LNCaP clone FGC (cell line): ENCODE data around the gene STK32A.
A peak's percentile ranks its signal among the peaks of the same experiment; 100 is the strongest.
"Not testable (repeated sequence)": the region's sequence is repeated elsewhere in the genome, so short reads cannot be mapped to it uniquely, and the experiment has no call there.

Source experiments
- DNase-seq: peaks from one replicate; pipeline ENCODE4 v3.0.0-alpha.2; 2011; ENCODE audit warnings: low read depth
- H3K4me3 ChIP-seq: 2 replicates; pipeline ENCODE4 v1.5.1; 2011; ENCODE audit warnings: mild to moderate bottlenecking, low read depth, low read length, control low read depth
- TF ChIP-seq, protein P1 (sequence below): IDR thresholded peaks from 2 replicates; pipeline ENCODE4 v1.5.1; 2012; ENCODE audit warnings: mild to moderate bottlenecking; ENCODE audit not compliant: control insufficient read depth, insufficient read depth; ENCODE audit errors: extremely low read depth

The STK32A gene

DNA sequence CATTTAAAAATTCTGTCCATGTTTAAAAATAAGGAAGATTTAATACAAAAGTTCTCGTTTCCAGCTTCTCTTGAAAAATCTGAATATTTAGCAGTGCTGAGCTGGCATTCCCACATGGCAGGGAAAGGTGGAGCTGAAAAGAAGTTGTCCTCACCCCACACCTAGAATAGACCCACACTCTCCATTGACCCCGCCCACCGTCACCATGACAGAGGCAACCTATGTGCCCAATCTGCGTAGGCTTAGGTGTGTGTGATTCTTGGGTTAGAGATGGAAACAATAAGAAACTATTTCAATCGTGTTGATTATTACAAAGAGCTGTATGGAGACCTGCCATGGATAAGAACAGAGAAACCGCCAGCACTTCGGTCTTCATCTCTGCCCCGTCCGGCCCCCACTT is 8.9 kb upstream of the STK32A start:
- DNase-seq, result no peak
- TF ChIP-seq, protein P1, sequence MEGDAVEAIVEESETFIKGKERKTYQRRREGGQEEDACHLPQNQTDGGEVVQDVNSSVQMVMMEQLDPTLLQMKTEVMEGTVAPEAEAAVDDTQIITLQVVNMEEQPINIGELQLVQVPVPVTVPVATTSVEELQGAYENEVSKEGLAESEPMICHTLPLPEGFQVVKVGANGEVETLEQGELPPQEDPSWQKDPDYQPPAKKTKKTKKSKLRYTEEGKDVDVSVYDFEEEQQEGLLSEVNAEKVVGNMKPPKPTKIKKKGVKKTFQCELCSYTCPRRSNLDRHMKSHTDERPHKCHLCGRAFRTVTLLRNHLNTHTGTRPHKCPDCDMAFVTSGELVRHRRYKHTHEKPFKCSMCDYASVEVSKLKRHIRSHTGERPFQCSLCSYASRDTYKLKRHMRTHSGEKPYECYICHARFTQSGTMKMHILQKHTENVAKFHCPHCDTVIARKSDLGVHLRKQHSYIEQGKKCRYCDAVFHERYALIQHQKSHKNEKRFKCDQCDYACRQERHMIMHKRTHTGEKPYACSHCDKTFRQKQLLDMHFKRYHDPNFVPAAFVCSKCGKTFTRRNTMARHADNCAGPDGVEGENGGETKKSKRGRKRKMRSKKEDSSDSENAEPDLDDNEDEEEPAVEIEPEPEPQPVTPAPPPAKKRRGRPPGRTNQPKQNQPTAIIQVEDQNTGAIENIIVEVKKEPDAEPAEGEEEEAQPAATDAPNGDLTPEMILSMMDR, result no peak
- no peak overlapping the region for H3K4me3 ChIP-seq

DNA sequence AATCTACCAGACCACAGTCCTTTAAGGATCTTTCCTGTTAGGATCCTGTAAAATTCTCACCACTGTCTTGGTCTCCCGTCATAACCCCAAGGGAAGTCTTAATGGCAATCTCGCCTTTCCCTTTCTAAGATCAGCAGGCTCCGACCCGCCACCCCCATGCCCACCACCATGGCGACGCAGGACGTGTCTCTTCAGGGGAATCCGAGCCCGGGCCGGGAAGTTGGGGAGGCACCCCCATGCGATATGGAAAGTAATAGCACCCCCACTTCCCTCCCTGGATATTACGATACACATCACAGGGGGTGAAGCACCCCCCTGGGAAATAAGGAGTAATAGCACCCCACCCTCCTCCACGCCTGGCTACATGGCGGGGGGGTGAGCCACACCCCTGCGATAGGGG is 8.3 kb upstream of the STK32A start:
- TF ChIP-seq, protein P1, result no peak
- H3K4me3 ChIP-seq, result no peak overlapping the region
- DNase-seq, result no peak

DNA sequence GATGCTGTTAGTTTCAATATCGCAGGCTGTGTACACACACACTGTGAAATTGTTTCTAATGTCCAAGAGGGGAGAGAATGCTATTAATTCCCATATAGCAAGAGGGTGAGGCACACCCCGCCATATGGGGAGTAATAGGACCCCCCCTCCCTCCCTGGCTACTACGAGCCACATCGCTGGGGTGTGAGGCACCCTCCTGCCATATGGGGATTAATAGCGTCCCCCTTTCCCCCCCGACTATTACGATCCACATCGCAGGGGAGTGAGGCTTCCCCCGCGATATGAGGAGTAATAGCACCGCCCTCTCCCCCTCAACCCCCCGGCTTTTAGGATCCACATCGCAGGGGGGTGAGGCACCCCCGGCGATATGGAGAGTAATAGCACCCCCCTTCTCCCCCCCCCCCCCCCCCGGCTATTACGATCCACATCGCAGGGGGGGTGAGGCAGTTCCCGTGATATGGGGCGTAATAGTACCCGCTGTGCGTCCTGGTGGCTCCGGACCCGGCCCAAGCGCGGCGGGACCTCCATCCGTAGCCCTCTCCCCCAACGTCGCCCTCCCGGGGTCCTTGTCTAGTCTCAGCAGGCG is 494 bp upstream of the STK32A start:
- TF ChIP-seq, protein P1, result no peak
- no peak for DNase-seq
- peak overlapping the region; percentile 42 for H3K4me3 ChIP-seq

DNA sequence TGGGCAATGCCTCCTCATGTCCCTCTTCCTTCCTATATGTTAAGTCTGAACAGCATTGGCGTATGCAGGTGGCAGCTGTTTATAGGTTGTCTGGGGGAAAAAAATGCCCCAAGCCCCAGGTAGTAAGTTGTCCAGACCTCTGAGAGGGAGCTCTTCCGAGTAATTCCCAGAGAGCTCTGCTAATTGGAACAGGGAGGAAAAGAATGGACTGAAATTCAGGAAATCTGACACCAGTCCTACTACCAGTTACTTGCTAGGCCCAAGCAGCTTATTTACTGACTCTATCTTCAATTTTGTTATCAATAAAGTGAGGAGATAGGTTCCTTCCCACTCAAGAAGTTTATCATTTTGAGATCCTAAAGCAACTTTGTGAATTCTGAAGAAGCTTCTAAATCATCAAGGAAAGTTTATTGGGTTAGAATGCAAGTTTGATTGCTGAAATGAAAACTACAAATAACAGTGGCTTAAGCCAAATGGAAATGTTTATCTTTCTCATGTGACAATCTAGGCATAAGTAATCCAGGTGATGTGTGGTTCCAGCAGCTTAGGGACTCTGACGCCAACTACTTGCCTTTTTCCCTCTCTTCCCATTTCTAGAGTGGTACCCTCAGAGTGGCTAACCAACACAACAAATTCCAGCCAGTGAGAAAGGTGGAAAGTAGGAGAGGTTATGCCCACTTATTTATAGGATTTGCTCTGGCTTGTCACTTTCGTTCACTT is 5.6 kb downstream of the STK32A start:
- TF ChIP-seq, protein P1, result no peak
- H3K4me3 ChIP-seq, result no peak overlapping the region
- DNase-seq, result no peak

DNA sequence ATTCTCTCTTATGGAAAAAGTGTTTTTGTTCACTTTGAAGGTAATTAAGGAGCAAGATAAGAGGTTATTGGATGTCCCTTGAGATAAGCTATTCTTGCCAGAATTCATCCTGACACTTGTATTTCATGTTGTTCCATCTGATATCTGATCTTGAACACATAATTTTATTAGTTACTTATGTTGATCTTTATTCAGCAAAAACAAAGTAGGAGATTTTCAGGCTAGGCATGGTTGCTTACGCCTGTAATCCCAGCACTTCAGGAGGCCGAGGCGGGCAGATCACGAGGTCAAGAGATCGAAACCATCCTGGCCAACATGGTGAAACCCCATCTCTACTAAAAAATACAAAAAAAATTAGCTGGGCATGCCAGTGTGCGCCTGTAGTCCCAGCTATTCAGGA is 8.4 kb downstream of the STK32A start:
- H3K4me3 ChIP-seq, result not testable (repeated sequence)
- peak; percentile 92 for DNase-seq

DNA sequence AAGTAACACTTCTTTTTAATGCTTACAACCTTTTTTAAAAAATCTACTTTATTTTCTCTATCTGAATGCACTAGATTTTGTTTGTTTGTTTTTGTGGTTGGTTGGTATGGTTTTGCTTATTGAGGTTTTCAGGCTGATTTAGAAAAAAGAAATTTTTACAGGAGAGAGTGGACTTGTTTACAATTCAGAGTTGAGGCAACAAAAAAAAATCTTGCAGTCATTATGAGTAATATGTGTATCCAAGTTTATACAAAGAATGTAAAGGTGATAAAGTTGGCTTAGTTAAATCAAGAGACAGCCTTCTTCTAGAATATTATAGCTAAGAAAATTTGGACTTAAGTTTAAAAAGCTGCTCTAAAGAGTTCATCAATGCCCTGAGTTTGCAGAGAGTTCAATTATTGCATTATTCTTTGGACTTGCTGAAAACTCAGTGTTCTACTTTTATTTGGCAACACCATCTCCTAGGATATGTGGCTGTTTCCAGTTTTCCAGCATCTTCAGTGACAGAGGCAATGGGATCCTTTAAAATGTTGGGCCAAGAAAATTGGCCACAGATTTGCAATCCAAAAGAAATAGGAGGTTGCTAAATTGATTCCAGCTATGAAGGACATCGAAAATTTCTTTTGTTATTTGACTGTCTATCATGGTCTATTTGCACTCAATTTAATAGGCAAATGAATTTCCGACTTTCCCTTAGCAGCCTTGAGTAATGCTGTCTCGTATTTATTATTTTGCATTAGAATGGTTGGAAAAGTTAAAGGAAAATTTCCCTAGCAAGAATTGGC is 10.7 kb downstream of the STK32A start:
- H3K4me3 ChIP-seq, result no peak overlapping the region
- no peak for DNase-seq
- TF ChIP-seq, protein P1, result no peak

DNA sequence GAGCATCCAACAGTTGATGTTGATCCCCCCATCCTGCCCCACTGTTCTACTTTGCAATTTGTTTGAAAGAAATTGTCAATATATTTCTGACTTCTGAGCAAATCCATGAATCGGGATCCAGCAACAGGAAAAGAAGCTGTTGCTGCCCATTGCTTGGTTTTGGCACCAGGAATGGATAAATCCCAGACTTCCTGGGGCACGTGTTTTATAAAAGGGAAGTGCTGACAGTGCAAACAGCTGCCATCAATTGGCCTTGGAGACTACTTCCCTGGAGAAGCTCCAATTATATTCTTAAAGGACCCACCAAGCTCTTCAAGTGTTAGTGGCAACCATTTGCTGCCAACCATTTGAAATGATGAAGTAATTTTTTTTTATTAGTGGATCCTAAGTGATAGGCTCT is 13.7 kb downstream of the STK32A start:
- H3K4me3 ChIP-seq, result no peak overlapping the region
- DNase-seq, result no peak
- TF ChIP-seq, protein P1, result no peak
